HG02588 (cell line): ENCODE measurements around the gene KRTAP4-6.
"Not testable (repeated sequence)": the region's sequence is repeated elsewhere in the genome, so short reads cannot be mapped to it uniquely, and the experiment has no call there.

Experiments
- ATAC-seq: cut with Tn5 transposase; IDR thresholded peaks from one replicate; pipeline ENCODE4 v1.9.1; 2021; ENCODE audit warnings: mild to moderate bottlenecking, moderate library complexity; ENCODE audit not compliant: unreplicated experiment

KRTAP4-6 gene

DNA sequence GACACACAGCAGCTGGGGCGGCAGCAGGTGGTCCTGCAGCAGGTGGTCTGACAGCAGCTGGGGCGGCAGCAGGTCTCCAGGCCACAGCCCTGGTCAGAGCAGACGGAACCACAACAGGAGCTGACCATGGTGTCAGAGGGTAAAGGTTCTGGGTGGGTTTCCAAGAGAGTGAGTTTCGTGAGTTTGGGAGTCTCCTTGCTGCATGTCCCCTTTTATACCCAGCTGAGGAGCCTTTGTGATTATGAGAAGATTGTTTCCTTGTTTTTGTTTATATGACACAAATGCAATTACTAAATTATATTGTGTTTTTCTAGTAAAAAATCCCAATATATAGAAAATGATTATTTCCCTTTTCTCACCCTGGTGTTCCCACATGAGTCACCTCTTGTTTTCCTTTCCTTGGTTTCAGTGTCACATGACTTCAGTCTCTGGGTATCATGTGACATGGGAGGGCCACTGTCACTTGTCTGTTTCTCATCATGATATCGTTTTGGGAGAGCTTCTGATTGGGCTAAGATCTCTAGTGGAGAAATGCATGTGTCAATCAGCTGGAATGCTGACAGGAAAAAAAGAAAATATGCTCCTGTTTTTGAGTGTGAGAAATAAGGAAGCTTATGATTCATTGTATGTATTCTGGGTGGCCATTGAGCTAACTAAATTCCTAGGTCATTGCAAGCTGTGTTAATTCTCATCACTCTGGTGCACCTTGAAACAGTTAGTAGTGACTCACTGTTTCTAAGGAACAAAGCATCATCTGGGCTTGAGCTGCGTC lies at the start of gene KRTAP4-6:
TSS of gene KRTAP4-6 (minus strand) at position 185 of the 772 bp plus-strand sequence. CDS start at position 128, 57 bp downstream.
- no peak for ATAC-seq

DNA sequence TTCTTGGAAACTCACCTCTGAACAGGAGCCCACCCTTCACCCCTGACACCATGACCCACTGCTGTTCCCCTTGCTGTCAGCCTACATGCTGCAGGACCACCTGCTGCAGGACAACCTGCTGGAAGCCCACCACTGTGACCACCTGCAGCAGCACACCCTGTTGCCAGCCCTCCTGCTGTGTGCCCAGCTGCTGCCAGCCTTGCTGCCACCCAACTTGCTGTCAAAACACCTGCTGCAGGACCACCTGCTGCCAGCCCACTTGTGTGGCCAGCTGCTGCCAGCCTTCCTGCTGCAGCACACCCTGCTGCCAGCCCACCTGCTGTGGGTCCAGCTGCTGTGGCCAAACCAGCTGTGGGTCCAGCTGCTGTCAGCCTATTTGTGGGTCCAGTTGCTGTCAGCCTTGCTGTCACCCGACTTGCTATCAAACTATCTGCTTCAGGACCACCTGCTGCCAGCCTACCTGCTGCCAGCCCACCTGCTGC lies 49.5 kb upstream of the KRTAP4-6 start, which contains the start of gene KRTAP9-1:
TSS of gene KRTAP9-1 (plus strand) at position 51 of the 482 bp plus-strand sequence. CDS start at position 51, 0 bp downstream.
- not testable (repeated sequence) for ATAC-seq

GRCh38 chr17:41186872-41187271 lies 46.5 kb upstream of the KRTAP4-6 start:
- no peak for ATAC-seq

- no peak for ATAC-seq
Measured at GRCh38 chr17:41185001-41185400, 44.7 kb upstream of the KRTAP4-6 start.

- no peak for ATAC-seq
Measured at GRCh38 chr17:41184480-41184961, 44.2 kb upstream of the KRTAP4-6 start, which contains the start of gene KRTAP4-1. Gene KRTAP4-1, minus strand, starts transcription at chr17:41184911. Its CDS starts 57 bp downstream, at chr17:41184854.

- no peak for ATAC-seq
Measured at GRCh38 chr17:41178843-41179616, 38.7 kb upstream of the KRTAP4-6 start.

DNA sequence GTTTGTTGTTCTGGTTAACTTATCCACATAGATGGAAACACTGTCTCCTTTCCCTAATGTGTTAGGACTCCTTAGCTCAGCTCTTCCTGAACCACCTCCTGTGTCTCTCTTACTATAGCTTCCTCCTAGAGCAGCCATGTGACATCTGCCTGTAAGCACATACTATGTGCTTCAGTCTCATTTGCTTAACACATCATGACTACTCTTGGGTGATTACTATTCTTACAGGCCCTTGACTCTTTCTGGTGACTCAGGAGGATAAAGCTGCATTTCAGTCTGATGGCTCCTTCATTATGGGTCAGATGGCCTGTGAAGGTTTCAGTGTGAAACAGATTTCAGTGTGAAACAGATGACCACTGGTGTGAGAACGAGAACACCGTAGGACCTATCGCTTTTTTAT lies 38.0 kb upstream of the KRTAP4-6 start:
- no peak for ATAC-seq

DNA sequence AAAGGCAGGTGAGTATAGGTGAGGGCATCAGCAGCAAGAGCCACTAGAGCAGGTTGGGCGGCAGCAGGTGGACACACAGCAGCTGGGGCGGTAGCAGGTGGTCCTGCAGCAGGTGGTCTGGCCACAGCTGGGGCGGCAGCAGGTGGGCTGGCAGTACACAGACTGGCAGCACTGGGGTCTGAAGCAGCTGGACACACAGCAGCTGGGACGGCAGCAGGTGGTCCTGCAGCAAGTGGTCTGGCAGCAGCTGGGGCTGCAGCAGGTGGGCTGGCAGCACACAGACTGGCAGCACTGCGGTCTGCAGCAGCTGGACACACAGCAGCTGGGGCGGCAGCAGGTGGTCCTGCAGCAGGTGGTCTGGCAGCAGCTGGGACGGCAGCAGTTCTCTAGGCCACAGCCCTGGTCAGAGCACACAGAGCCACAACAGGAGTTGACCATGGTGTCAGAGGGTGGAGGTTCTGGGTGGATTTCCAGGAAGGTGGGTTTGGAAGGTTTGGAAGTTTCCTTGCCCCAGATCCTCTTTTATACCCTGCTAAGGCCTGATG lies 37.5 kb upstream of the KRTAP4-6 start, which contains the start of gene KRTAP4-2:
TSS of gene KRTAP4-2 (minus strand) at position 495 of the 545 bp plus-strand sequence. CDS start at position 438, 57 bp downstream.
- no peak for ATAC-seq

DNA sequence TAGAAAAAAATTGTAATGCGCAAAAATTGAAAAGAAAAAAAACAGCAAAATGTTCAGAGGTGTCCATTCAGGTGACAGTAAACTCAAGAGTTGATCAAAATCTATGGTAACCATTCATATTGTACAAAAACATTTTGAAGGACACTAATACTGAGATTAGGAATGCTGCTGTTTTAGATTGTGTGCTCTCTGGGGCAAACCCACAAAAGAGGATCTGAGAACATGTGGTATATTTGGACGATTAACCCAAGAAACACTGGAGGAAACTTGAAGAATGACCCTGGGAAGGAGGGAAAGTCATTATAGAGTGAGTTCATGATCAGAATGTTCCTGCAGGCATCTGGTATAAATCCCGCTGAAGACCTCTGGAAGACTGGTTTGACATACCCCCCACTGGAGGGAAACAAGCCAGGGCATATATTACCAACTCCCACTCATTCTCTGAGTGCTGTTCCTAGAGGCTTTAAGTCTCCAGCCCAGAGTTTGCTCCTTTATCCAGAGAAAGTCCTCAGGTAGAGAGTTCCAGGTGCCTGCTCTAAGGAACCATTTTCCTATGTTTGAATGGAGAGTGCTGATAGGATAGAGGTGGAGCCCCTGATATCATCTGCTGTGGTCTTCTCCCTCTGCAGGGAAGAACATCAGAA lies 36.5 kb upstream of the KRTAP4-6 start:
- ATAC-seq: no peak

DNA sequence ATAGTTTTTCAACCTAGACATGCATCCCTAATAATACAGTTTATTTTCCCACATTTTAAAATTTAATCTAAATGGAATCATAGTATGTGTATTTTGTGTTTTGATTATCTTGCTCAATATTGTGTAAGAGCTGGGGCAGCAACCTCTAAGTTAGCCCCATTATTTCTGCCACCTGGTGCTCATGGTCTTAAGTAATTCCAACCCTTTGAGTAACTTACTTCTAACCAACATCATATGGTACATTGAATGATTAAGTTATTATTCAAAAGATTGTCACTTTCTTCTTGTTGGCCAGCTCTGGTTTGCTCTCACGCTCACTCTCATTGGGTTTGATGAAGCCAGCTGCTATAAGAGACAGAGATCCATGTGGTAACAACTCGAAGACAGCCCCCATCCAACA lies 31.5 kb upstream of the KRTAP4-6 start:
- no peak for ATAC-seq

DNA sequence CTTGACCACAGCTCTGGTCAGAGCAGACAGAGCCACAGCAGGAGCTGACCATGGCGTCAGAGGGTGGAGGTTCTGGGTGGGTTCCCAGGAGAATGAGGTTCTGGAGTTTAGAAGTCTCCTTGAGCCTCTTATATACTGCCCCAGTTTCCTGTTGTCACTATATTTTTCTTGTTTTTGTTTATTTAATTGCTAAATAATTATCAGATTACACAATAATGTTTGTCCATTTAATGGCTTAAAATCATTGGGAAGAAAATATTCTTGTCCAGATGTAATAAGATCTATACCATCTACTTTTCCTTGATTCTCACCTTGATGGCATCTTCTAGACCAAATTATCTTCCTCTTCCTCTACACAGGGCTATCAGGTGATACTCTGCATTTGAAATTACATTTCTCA lies 27.8 kb upstream of the KRTAP4-6 start, which contains the start of gene KRTAP4-3:
TSS of gene KRTAP4-3 (minus strand) at position 101 of the 400 bp plus-strand sequence. CDS start at position 52, 49 bp downstream.
- ATAC-seq: no peak

DNA sequence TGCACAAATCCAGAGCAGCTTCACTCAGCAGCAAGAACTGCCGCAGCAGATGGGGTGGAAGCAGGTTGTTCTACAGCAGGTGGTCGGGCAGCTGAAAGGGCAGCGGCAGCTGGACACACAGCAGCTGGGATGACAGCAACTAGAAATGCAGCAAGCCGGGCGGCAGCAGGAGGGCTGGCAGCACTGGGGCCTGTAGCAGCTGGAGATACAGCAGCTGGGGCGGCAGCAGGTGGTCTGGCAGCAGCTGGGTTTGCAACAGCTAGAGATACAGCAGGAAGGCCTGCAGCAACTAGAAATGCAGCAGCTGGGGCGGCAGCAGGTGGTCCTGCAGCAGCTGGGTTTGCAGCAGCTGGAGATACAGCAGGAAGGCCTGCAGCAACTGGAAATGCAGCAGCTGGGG lies 27.2 kb upstream of the KRTAP4-6 start:
- ATAC-seq: no peak

DNA sequence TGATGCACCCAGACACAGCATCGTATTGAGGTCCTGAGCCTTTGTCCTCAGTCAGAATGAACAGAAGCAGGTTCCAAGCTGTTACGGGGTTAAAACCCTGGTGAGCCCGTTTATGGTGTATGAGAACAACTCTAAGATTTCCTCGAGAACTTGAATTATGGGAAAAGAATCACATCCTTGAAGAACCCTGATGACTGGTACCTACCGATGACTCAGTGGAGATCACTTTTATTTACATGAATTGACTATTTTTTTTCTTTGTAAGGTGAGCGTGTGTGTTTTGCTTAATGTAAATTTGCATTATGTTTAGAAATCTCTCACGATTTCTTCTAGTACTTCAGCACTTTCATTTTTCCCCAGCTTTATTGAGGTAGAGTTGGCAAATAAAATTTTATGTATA lies 23.5 kb upstream of the KRTAP4-6 start:
- no peak for ATAC-seq

- no peak for ATAC-seq
Measured at GRCh38 chr17:41160648-41161047, 20.3 kb upstream of the KRTAP4-6 start, which contains the start of gene KRTAP4-4. Gene KRTAP4-4, minus strand, starts transcription at chr17:41160748. Its CDS starts 57 bp downstream, at chr17:41160691.

- ATAC-seq: not testable (repeated sequence)
Measured at GRCh38 chr17:41160190-41160589, 19.8 kb upstream of the KRTAP4-6 start.

GRCh38 chr17:41153856-41154255 lies 13.5 kb upstream of the KRTAP4-6 start:
- no peak for ATAC-seq

DNA sequence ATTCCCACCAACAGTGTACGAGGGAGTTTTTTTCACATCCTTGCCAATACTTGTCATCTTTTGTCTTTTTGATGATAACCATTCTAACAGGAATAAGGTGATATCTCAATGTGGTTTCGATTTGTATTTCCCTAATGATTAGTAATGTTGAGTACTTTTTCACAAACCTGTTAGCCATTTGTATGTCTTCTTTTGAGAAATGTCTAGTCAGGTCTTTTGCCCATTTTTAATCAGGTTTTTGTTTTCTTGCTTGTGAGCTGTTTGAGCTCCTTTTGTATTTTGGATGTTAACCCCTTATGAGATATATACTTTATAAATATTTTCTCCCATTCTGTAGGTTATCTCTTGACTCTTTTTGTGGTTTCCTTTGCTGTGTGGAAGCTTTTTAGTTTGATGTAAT lies 11.2 kb upstream of the KRTAP4-6 start:
- ATAC-seq: no peak

DNA sequence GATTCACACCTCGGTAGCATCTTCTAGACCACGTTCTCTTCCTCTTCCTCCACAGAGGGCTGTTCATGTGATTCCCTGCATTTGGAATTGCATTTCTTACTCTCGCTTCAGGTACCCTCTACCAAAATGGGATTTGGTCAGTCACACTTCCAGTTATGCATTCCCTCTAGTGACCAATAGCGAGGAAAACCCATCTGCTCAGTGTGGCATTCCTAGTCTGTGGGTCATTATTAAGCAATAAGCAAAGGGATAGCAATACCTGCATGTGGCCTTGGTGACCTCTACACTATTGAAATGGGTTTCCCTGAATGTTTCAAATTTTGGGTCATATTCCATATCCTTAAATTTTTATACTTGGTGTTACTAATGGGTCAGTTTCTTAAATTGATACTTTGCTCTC lies 9.7 kb upstream of the KRTAP4-6 start:
- ATAC-seq: no peak

DNA sequence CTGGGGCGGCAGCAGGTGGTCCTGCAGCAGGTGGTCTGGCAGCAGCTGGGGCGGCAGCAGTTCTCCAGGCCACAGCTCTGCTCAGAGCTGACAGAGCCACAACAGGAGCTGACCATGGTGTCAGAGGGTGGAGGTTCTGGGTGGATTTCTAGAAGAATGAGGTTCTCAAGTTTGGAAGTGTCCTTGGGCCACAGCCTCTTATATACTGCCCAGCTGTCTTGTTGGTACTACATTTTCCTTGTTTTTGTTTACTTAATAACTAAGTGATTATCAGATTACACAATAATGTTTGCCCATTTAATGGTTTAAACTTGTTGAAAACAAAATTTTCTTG lies 9.3 kb upstream of the KRTAP4-6 start, which contains the start of gene KRTAP4-5:
TSS of gene KRTAP4-5 (minus strand) at position 174 of the 334 bp plus-strand sequence. CDS start at position 116, 58 bp downstream.
- no peak for ATAC-seq

- not testable (repeated sequence) for ATAC-seq
Measured at GRCh38 chr17:41148971-41149651, 8.8 kb upstream of the KRTAP4-6 start.
